DMS 273 treated with DMSO at 0.1 percent for 48 hours (cell line): Measurements from ENCODE around the gene FBLIM1.
A peak's percentile ranks its signal among the peaks of the same experiment; 100 is the strongest.

Experiments
- DNase-seq: peaks from one replicate; lab custom pipeline; 2025; lab: John Stamatoyannopoulos, UW

The FBLIM1 gene, protein sequence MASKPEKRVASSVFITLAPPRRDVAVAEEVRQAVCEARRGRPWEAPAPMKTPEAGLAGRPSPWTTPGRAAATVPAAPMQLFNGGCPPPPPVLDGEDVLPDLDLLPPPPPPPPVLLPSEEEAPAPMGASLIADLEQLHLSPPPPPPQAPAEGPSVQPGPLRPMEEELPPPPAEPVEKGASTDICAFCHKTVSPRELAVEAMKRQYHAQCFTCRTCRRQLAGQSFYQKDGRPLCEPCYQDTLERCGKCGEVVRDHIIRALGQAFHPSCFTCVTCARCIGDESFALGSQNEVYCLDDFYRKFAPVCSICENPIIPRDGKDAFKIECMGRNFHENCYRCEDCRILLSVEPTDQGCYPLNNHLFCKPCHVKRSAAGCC

DNA sequence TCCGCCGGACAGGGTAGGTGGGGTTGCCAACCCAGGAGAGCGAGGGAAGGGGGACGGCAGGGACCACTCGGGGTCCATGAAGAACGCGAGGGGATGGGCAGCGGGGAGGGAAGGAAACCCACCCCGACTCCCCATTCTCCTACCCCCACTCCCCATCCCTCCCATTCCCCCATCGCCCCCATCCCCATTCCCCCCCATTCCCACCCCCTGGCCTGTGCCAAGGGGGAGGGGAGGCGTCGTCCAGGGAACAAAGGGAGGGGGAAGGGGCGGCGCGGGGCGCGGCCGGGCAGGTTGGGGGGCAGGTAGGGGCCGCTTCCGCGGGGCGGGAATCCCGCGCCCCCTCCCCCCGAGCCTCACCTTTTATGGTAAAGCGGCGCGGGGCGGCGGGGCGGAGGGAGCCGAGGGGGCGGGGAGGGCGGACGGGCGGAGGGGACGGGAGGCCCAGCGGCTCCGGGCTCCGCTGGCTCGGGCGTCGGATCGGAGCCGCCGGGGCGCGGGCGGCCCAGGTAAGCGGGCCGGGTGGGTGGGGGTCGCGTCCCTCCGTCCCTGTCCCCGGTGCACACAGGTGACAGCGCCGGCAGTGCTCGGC, at the start of gene FBLIM1:
Gene FBLIM1 (plus strand): TSS at position 453 of the 589 bp plus-strand sequence. CDS start 6,189 bp downstream, outside the sequence.
- DNase-seq, result no peak

- no peak for DNase-seq
Measured at GRCh38 chr1:15709226-15709625, 49.4 kb upstream of the FBLIM1 start.

DNA sequence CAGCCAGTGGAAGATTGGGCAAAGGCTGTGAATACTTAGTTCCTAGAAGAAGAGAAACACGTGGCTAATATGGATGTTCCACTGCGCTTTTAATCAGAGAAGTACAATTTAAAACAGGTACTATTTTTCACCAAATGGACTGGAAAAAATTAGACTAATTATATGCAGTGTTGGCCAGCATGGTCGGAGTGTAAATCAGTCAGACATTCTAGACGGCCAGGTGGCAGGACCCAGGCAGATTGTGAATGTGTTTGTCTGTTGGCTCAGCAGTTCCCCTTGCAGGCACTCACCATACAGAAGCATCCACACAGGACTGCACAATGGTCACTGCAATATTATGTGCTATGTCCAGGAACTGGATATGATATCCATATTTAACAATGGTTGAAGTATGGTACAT, 46.4 kb upstream of the FBLIM1 start:
- DNase-seq, result peak; percentile 37

GRCh38 chr1:15714406-15715136, 44.0 kb upstream of the FBLIM1 start:
- no peak for DNase-seq

DNA sequence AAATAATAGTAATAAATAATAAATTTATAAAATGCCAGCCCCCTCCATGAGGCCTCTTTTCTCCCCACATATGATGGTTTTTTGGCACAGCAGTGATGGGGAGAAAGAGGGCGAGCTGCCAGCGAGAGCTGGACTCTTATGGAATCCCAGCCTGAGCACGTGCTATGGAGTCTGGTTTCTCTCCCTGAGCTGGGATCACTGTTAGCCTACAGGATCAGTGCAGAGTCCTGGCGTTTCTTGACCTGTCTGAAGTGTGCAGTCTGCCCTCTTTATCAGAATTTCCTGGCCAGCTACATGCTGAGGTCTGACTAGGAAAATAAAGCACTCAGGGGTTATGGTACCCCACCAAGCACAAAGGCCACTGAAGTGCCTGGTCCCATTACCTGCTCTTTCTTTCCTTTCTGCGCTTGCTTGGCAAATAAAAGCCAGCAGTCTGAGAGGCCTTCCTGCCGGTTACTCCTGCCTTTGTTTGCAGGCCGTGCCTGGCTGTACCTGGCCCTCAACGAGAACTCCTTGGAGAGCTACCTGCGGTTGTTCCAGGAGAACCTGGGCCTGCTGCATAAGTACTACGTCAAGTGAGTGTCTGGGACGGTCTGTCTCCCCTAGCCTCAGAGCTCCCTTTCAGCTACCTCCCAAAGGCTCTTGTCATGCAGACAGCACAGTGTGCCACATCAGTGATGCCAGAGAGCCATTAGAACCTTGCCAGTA, 41.0 kb upstream of the FBLIM1 start:
- no peak for DNase-seq

GRCh38 chr1:15718199-15718601, 40.4 kb upstream of the FBLIM1 start:
- no peak for DNase-seq

- DNase-seq, result no peak
Measured at GRCh38 chr1:15719381-15720120, 39.0 kb upstream of the FBLIM1 start.

- DNase-seq, result no peak
Measured at GRCh38 chr1:15720861-15721260, 37.7 kb upstream of the FBLIM1 start.

GRCh38 chr1:15722411-15722810, 36.2 kb upstream of the FBLIM1 start:
- DNase-seq, result no peak

DNA sequence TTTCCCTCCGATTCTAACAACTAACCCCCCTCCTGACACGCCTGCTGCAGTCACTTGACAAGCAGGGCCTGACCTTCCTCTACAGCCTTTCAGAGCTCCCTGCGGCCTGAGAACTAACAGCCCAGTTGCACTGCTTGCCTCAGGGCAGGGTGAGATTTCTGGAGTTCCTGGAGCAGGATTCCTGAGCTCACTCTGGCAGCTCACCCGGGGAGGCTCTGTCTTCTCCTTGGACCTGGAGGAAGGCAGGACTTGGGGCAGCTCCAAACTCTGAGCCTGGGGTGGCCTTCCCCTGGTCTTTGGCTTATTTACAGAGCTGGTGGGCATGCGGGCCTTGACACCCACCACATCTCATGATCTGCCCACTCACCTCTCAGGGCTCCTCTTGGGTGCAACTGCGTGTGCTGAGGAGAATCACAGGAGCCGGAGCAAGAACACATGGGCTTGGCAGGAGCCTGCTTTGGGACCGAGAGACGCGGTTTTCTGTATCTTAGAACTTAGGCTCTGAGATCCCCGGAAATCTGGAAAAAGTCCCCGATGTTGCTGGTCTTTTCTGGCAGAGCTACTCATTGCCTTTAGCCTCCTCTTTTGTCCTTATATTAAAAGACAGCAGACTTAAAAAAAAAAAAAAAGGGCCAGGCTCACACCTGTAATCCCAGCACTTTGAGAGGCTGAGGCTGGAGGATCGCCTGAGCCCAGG, 35.6 kb upstream of the FBLIM1 start:
- no peak for DNase-seq

DNA sequence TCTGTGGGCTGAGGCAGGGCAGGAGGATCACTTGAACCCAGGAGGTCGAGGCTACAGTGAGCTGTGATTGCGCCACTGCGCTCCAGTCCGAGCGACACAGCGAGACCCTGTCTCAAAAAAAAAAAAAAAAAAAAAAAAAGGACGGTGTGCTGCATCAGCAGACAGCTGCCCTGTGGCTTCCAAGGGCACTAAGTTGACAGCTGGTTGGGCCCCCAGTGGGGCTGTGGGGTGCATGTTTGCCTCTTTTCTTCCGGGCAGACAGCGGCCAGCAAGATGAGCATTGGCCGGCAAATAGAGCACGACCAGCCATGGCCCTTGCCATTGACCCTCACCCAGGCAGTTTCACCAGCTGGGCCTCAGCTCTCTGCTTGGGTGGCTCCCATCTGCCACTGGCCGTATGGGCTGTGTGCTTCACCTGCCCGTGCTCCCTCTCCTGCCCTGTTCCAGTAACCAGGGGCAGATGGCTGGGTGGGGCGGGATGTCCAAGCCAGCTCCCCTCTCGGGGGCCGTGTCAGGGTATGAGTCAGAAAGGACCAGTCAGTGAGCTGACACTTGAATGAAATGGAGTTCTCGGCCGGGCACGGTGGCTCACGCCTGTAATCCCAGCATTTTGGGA, 34.9 kb upstream of the FBLIM1 start:
- peak; percentile 94 for DNase-seq

GRCh38 chr1:15724949-15725880, 33.4 kb upstream of the FBLIM1 start:
- no peak for DNase-seq

DNA sequence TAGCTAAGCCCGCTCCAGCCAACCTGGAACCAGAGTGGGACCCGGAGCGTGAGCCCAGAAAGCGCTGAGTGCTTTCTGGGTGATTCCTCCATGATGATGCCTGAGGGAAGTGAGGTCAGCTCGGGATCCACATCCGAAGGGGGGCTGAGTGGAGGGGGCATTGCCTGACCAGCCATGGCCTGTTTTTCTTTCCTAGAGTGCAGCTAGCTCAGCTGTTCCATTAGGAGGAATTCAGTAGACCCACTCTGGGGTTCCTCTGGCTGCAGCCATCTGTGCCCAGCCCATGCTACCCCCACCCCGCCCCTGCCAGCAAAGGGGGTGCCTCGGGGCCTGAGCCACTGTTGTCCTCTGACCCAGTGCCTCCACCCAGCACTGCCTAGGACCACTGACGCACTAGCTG, 32.1 kb upstream of the FBLIM1 start:
- DNase-seq, result no peak

GRCh38 chr1:15727021-15727420, 31.6 kb upstream of the FBLIM1 start:
- no peak for DNase-seq

- DNase-seq, result no peak
Measured at GRCh38 chr1:15727424-15727823, 31.2 kb upstream of the FBLIM1 start.

GRCh38 chr1:15727866-15728534, 30.6 kb upstream of the FBLIM1 start:
- DNase-seq, result no peak

DNA sequence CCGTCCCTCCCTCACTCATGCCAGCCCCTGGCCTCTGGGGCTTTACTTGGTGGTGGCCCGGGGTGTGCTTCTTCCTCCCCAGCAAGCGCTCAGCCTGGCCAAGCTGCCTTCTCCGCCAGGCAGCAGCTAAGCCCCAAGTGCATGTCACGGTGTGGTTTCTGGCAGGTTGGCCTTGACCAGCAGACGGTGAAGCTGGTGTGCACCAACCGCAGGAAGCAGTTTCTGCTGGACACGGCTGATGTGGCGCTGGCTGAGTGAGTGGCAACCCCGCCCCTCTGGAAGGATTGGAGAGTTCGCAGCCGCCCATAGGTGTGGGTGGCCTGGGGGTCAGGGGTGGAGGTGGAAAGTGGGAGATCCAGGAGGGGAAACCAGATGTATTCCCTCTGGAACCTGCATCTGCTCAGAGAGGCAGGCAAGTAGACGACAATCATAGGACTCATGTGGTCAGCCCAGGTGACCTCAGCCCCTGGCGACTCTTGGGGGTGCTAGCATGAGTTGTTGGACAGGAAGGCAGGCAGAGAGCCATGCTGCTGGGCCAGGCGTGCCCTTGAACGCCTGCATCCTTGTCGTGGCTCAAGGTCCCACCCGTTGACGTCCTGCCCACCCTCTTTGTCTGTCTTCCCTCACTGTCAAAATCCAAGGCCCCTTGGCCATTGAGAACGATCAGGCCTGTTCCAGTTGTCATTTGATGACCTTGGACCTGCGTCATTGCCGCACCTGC, 29.5 kb upstream of the FBLIM1 start:
- no peak for DNase-seq

DNA sequence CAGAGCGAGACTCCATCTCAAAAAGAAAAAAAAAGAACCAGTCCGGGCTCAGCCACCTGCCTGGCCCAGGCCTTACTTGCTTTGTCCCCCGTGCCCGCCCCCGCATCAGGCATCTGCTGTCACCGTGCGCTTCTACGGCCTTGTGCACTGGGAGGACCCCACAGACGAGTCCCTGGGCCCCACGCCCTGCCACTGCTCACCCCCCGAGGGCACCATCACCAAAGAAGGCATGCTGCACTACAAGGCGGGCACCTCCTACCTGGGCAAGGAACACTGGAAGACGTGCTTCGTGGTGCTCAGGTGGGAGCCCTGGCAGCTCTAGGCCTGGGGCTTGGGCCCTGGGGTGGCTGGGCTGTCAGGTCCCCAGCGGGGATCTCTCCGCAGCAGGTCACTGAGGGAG, 28.2 kb upstream of the FBLIM1 start:
- DNase-seq, result no peak
